ENCODE results near the gene TNFRSF21. TPM values are rescaled to one million over a fixed set of nuclear protein-coding genes. Genes with fewer than 3 reads are reported as not detected.

The TNFRSF21 gene
- total and polyA plus RNA-seq, 2 donors (not counting 1 experiment from before 2014, with no cell fraction given) = 0.43 to 1.2 TPM

DNA sequence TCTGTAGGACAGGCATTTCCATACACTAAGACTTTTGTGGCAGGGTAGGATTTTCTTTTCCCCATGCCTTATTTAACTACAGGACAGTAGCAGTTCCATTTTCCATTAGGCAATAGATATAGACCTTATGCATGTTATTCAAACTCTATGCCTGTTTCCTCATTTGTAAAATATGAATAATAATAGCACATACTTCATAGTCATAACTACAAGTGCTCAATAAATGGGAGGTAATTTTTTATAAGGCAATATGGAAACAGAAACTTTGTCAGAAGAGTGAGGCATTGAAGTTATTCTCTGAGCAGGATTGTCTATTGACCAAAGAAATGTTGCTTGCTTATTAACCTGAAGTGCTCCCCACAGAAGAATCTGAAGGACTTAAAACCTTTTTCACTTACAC is 41.9 kb upstream of the TNFRSF21 start:
- Histone ChIP-seq H3K79me2 (ENCODE audit: control insufficient read depth, insufficient read depth, low read length) (no peaks in the 10 kb centered on the region), H3K4me1 (ENCODE audit: control insufficient read depth in 2 of 2, insufficient read depth in 2 of 2, low read length in 2 of 2) (no peaks in the 10 kb centered on the region), H2AFZ (ENCODE audit: insufficient read depth, low read depth, low read length, poor library complexity, severe bottlenecking) (no peak overlapping the region), H3K27me3 (replicated peaks in 1 of 4; ENCODE audit: control extremely low read depth in 1 of 4, control insufficient read depth in 3 of 4, insufficient read depth in 4 of 4, low read length in 3 of 4) (no peaks in the 10 kb centered on the region), H3K36me3 (replicated peaks in 1 of 2; ENCODE audit: control extremely low read depth in 1 of 2, control insufficient read depth in 1 of 2, extremely low read depth in 1 of 2, insufficient read depth in 2 of 2, low read length in 1 of 2) (no peaks in the 10 kb centered on the region), H3K27ac (ENCODE audit: low read length in 2 of 2) (no peak overlapping the region), H3K9me3 (ENCODE audit: control extremely low read depth in 1 of 3, control insufficient read depth in 2 of 3, insufficient read depth in 1 of 3, low read length in 2 of 3) (no peaks in the 10 kb centered on the region), H3K9ac (ENCODE audit: low read length) (no peak overlapping the region), H3K4me3 (ENCODE audit: control extremely low read depth in 1 of 5, extremely low read depth in 1 of 5, insufficient read depth in 1 of 5, low read depth in 2 of 5, low read length in 4 of 5) (no peak overlapping the region), H3K4me2 (replicated peaks; ENCODE audit: low read depth, low read length, poor library complexity, severe bottlenecking) (no peak overlapping the region), H4K20me1 (ENCODE audit: control insufficient read depth, insufficient read depth, low read length, poor library complexity, severe bottlenecking) (no peaks in the 10 kb centered on the region)
- ATAC-seq (ENCODE audit: low read depth) = no peak
- TF ChIP-seq, protein P1, sequence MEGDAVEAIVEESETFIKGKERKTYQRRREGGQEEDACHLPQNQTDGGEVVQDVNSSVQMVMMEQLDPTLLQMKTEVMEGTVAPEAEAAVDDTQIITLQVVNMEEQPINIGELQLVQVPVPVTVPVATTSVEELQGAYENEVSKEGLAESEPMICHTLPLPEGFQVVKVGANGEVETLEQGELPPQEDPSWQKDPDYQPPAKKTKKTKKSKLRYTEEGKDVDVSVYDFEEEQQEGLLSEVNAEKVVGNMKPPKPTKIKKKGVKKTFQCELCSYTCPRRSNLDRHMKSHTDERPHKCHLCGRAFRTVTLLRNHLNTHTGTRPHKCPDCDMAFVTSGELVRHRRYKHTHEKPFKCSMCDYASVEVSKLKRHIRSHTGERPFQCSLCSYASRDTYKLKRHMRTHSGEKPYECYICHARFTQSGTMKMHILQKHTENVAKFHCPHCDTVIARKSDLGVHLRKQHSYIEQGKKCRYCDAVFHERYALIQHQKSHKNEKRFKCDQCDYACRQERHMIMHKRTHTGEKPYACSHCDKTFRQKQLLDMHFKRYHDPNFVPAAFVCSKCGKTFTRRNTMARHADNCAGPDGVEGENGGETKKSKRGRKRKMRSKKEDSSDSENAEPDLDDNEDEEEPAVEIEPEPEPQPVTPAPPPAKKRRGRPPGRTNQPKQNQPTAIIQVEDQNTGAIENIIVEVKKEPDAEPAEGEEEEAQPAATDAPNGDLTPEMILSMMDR (IDR thresholded peaks at IDR 0.05) = no peak
- TF ChIP-seq EZH2 (IDR thresholded peaks at IDR 0.05; ENCODE audit: borderline replicate concordance, insufficient read depth, low read depth, low read length, poor library complexity, severe bottlenecking) = no peak
- Mint-ChIP-seq H3K27ac (no peak overlapping the region), H3K9me3 (ENCODE audit: insufficient read depth) (no peaks in the 10 kb centered on the region), H3K4me3 (no peak overlapping the region), H3K27me3 (peaks cover 10% of the 10 kb centered on the region), H3K4me1 (no peaks in the 10 kb centered on the region)
- DNase-seq = no peak
- CTCF ChIA-PET = no interaction called here
- POLR2A ChIA-PET = no interaction called here
- intact Hi-C loops (cut with micrococcal nuclease) = no loop called here

DNA sequence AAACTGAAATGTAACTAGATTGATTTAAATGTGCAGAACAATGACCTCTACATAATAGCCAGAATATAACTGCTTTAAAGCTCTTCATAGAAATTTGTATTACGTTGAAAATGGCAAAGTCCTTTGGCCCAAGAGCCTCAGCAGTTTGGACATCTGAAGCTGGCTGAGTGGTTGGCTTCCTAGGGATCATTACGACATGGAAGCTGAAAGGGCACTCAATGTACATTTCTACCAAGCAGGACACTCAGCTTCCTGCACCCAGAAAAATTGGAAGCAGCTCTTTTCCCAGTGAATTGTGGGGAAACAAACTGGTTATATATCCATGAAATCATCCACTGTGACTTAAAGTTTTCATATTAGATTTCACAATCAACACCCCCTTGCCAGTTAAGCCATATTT is 40.2 kb upstream of the TNFRSF21 start:
- no peaks in the 10 kb centered on the region for H3K4me1 Mint-ChIP-seq
- ChIA-PET POLR2A (no interaction called here), CTCF (no interaction called here)
- no peaks in the 10 kb centered on the region for H3K9me3 ChIP-seq (ENCODE audit: control extremely low read depth in 1 of 3, control insufficient read depth in 2 of 3, insufficient read depth in 1 of 3, low read length in 2 of 3)
- H3K9me3 Mint-ChIP-seq (ENCODE audit: insufficient read depth) = no peaks in the 10 kb centered on the region
- intact Hi-C loops (cut with micrococcal nuclease) = no loop called here
- no peak overlapping the region for H3K4me3 ChIP-seq (ENCODE audit: control extremely low read depth in 1 of 5, extremely low read depth in 1 of 5, insufficient read depth in 1 of 5, low read depth in 2 of 5, low read length in 4 of 5)
- H4K20me1 ChIP-seq (ENCODE audit: control insufficient read depth, insufficient read depth, low read length, poor library complexity, severe bottlenecking) = no peaks in the 10 kb centered on the region
- DNase-seq = no peak
- no peaks in the 10 kb centered on the region for H3K36me3 ChIP-seq (replicated peaks in 1 of 2; ENCODE audit: control extremely low read depth in 1 of 2, control insufficient read depth in 1 of 2, extremely low read depth in 1 of 2, insufficient read depth in 2 of 2, low read length in 1 of 2)
- H2AFZ ChIP-seq (ENCODE audit: insufficient read depth, low read depth, low read length, poor library complexity, severe bottlenecking) = no peak overlapping the region
- H3K27me3 Mint-ChIP-seq = peaks cover 13% of the 10 kb centered on the region
- no peak overlapping the region for H3K4me2 ChIP-seq (replicated peaks; ENCODE audit: low read depth, low read length, poor library complexity, severe bottlenecking)
- H3K27me3 ChIP-seq (replicated peaks in 1 of 4; ENCODE audit: control extremely low read depth in 1 of 4, control insufficient read depth in 3 of 4, insufficient read depth in 4 of 4, low read length in 3 of 4) = no peaks in the 10 kb centered on the region
- no peak overlapping the region for H3K27ac Mint-ChIP-seq
- no peak overlapping the region for H3K4me3 Mint-ChIP-seq
- no peak overlapping the region for H3K27ac ChIP-seq (ENCODE audit: low read length in 2 of 2)
- TF ChIP-seq, protein P1 (IDR thresholded peaks at IDR 0.05) = no peak
- no peak for TF ChIP-seq EZH2 (IDR thresholded peaks at IDR 0.05; ENCODE audit: borderline replicate concordance, insufficient read depth, low read depth, low read length, poor library complexity, severe bottlenecking)
- no peaks in the 10 kb centered on the region for H3K79me2 ChIP-seq (ENCODE audit: control insufficient read depth, insufficient read depth, low read length)
- WGBS (ENCODE audit: insufficient coverage) = 100% methylated on average over 1 of the region's 2 CpGs
- H3K9ac ChIP-seq (ENCODE audit: low read length) = no peak overlapping the region
- H3K4me1 ChIP-seq (ENCODE audit: control insufficient read depth in 2 of 2, insufficient read depth in 2 of 2, low read length in 2 of 2) = no peaks in the 10 kb centered on the region
- ATAC-seq (ENCODE audit: low read depth) = no peak
